Measurements from ENCODE around the gene MLX. TPM values are rescaled to one million over a fixed set of nuclear protein-coding genes. Genes with fewer than 3 reads are reported as not detected.

MLX gene
- total and polyA plus RNA-seq, 10 donors = 33.0 to 64.4 (median 48.4) TPM

DNA sequence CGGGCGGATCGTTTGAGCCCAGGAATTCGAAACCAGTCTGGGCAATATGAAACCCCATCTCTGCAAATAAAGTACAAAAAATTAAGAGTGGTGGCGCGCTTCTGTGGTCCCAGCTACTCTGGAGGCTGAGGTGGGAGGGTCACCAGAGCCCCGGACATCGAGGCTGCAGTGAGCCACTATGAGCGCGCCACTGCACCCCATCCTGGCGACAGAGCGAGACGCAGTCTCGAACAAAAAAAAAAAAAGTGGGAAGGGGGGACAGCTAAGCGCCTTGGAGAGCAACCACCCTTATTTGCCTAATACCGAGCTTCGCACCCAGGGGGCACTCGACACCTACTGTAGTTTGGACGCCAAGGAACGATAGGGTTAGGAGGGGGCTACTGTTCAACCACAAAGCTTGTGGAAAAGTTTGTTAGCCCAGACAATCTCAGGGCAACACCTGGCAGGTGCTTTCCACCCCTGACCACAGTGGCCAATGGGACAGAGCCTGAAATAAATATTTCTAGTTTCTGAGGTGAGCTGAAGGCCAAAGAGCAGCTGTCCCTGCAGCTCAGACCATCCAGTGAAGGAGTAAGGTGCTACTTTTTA lies 11.5 kb downstream of the MLX start:
- TF ChIP-seq POLR2A (IDR thresholded peaks at IDR 0.05) (no peak), POLR2AphosphoS5 (IDR thresholded peaks at IDR 0.05) (peak in 1 of 3 donors; percentile 56)
- TF ChIP-seq, protein P1, sequence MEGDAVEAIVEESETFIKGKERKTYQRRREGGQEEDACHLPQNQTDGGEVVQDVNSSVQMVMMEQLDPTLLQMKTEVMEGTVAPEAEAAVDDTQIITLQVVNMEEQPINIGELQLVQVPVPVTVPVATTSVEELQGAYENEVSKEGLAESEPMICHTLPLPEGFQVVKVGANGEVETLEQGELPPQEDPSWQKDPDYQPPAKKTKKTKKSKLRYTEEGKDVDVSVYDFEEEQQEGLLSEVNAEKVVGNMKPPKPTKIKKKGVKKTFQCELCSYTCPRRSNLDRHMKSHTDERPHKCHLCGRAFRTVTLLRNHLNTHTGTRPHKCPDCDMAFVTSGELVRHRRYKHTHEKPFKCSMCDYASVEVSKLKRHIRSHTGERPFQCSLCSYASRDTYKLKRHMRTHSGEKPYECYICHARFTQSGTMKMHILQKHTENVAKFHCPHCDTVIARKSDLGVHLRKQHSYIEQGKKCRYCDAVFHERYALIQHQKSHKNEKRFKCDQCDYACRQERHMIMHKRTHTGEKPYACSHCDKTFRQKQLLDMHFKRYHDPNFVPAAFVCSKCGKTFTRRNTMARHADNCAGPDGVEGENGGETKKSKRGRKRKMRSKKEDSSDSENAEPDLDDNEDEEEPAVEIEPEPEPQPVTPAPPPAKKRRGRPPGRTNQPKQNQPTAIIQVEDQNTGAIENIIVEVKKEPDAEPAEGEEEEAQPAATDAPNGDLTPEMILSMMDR (IDR thresholded peaks at IDR 0.05 in 8 of 11, conservative IDR thresholded peaks at IDR 0.05 in 3 of 11) = peak; percentile 62 to 85 (median 73)
- peaks cover 5 to 76% (median 52%) of the 10 kb centered on the region in 6 donors for H3K36me3 ChIP-seq
- DNase-seq = peak; percentile 88
- H3K9me3 ChIP-seq = no peaks in the 10 kb centered on the region
- intact Hi-C loops (cut with DNase I; ENCODE audit: low total_unique reads) = no loop called here
- no peaks in the 10 kb centered on the region for H3K27me3 ChIP-seq (replicated peaks in 1 of 7)
- peak overlapping the region; percentile 50 to 94 (median 90) for H3K27ac ChIP-seq
- 0 to 1% (median 0%) methylated on average over 20 of the region's 20 CpGs for WGBS, 5 donors
- H3K4me1 ChIP-seq = peaks cover 13 to 60% (median 32%) of the 10 kb centered on the region in 6 donors
- H3K4me3 ChIP-seq = peak overlapping the region; percentile 46 to 93 (median 72)

DNA sequence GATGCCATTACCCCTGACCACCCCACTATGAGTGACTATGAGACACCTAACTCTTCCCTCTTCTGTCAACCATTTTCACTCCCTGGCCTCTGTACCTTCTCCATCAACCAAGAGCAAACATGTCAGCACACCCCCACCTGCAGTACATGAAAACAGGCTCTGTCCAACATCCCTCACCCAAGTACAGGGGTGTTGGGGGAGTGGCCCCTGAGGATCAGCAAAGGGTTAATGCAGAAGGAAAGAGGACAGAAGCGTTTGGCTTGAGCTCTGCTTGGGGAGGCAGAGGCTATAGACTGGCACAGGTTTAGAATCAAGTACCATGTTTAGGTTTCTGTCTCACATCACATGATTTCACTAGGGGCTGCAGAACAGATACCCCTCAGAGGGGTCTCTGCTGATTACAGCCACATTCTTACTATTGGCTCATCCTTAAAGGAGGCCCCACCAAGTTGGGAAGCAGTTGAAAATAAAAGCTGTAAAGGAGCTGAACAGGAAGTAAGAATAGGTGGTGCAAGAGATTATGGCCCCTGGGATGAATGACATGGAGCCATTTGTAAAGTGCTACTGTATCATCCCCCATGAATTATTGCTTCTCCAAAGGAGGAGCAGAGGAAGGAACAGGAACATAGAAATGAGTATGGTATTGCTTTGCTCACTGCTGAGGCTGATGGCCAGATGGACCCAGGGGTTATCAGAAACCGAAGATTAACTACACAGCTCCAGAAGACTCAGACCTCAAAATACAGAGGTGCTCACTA lies 13.1 kb downstream of the MLX start:
- H3K27ac ChIP-seq = peak overlapping the region in 2 of 8 donors; percentile 27 to 90
- peaks cover 13 to 57% (median 33%) of the 10 kb centered on the region in 6 donors for H3K4me1 ChIP-seq
- intact Hi-C loops (cut with DNase I; ENCODE audit: low total_unique reads) = no loop called here
- H3K9me3 ChIP-seq = no peaks in the 10 kb centered on the region
- WGBS, 5 donors = 60 to 74% (median 62%) methylated on average over 2 of the region's 2 CpGs
- no peaks in the 10 kb centered on the region for H3K27me3 ChIP-seq (replicated peaks in 1 of 7)
- DNase-seq = no peak
- peaks cover 9 to 76% (median 57%) of the 10 kb centered on the region in 6 donors for H3K36me3 ChIP-seq
- TF ChIP-seq, protein P1 (IDR thresholded peaks at IDR 0.05 in 8 of 11, conservative IDR thresholded peaks at IDR 0.05 in 3 of 11) = no peak
- peak in 1 of 3 donors; percentile 10 for TF ChIP-seq POLR2AphosphoS5 (IDR thresholded peaks at IDR 0.05)
- TF ChIP-seq POLR2A (IDR thresholded peaks at IDR 0.05) = no peak
- no peak overlapping the region for H3K4me3 ChIP-seq

DNA sequence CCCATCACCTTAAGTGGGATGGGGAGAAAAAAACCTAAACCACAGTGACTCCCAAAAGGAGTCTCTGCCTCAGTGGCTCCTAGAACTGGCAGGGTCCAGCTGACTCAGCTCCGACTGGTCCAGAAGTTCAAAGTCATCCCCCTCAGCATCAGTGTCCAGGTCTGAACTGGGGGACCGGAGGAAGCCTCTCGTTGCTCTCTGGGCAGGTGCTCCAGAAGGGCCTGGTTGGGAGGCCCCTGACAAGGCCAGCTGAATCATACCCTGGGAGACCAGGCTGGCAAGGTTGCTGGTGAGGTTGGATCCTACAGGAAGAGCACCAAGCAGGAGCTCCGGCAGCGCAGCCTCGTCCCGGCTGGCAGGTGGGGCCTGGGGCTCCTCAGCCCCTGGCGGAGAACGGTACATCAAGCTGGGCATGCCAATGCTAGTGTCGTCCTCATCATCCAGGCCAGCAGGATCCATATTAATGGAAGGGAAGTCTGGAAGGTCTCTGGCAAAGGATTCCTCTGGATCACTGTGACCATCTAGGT lies 14.9 kb downstream of the MLX start:
- Histone ChIP-seq H3K36me3 (peaks cover 9 to 80% (median 73%) of the 10 kb centered on the region in 6 donors), H3K4me3 (no peak overlapping the region), H3K27ac (no peak overlapping the region), H3K9me3 (no peaks in the 10 kb centered on the region), H3K27me3 (replicated peaks in 1 of 7) (no peaks in the 10 kb centered on the region), H3K4me1 (peaks cover 12 to 59% (median 41%) of the 10 kb centered on the region in 6 donors)
- no peak for DNase-seq
- intact Hi-C loops (cut with DNase I; ENCODE audit: low total_unique reads) = no loop called here
- TF ChIP-seq, protein P1 (IDR thresholded peaks at IDR 0.05 in 8 of 11, conservative IDR thresholded peaks at IDR 0.05 in 3 of 11) = no peak
- TF ChIP-seq POLR2A (IDR thresholded peaks at IDR 0.05) (no peak), POLR2AphosphoS5 (IDR thresholded peaks at IDR 0.05) (peak in 2 of 3 donors; percentile 10 to 62)
- WGBS, 5 donors = 91 to 98% (median 95%) methylated on average over 8 to 10 of the region's 10 CpGs

DNA sequence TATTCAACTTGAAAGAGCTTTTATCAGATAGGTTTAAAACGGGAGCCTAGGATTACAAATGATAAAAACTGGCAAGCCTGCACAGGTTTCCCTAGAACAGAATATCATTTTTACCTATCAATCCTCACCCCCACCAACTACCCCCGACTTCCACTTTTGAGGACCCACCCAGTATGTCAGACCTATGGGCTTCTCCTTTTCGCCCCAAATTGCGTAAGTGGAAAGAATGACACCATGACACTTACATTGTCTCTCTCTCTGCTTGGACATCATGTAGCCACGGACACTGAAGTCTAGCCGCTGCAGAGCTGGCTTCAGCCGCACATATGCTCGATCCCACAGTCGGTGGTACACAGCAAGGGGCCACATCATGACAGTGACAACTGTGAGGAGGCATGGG lies 18.0 kb downstream of the MLX start:
- WGBS, 5 donors = 64 to 87% (median 77%) methylated on average over 9 of the region's 9 CpGs
- Histone ChIP-seq H3K4me1 (peaks cover 0 to 46% (median 27%) of the 10 kb centered on the region in 6 donors), H3K4me3 (peak overlapping the region in 1 of 8 donors; percentile 3), H3K27ac (peak overlapping the region in 6 of 8 donors; percentile 25 to 71 (median 37)), H3K36me3 (peaks cover 9 to 100% (median 96%) of the 10 kb centered on the region in 6 donors), H3K27me3 (replicated peaks in 1 of 7) (no peaks in the 10 kb centered on the region), H3K9me3 (no peaks in the 10 kb centered on the region)
- TF ChIP-seq POLR2A (IDR thresholded peaks at IDR 0.05) (no peak), POLR2AphosphoS5 (IDR thresholded peaks at IDR 0.05) (no peak)
- TF ChIP-seq, protein P1 (IDR thresholded peaks at IDR 0.05 in 8 of 11, conservative IDR thresholded peaks at IDR 0.05 in 3 of 11) = no peak
- intact Hi-C loops (cut with DNase I; ENCODE audit: low total_unique reads) = no loop called here
- no peak for DNase-seq
